ENCODE measurements around the gene CERS3. TPM values are rescaled to one million over a fixed set of nuclear protein-coding genes. Genes with fewer than 3 reads are reported as not detected.

CERS3 gene
- total RNA-seq, 4 donors from 2014 or later, result 0.11 TPM; not detected in 3

DNA sequence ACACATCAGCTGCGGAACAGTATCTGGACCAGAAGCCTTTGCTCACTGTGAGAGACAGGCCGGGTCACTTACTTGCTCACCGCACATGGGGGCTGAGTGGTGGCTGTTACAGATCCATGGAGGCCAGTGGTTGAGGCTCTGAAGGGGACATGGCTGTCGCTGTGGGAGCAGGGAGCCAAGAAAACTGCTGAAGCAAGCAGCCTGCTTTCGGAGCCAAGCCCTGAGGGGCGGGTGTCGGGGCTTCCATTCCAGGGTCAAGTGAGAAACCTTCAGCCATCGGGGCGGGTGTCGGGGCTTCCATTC is 144.7 kb downstream of the CERS3 start:
- H3K36me3 ChIP-seq, result peaks cover 0 to 10% (median 0%) of the 10 kb centered on the region in 4 donors
- peaks cover 0 to 40% (median 27%) of the 10 kb centered on the region in 4 donors for H3K9me3 ChIP-seq

DNA sequence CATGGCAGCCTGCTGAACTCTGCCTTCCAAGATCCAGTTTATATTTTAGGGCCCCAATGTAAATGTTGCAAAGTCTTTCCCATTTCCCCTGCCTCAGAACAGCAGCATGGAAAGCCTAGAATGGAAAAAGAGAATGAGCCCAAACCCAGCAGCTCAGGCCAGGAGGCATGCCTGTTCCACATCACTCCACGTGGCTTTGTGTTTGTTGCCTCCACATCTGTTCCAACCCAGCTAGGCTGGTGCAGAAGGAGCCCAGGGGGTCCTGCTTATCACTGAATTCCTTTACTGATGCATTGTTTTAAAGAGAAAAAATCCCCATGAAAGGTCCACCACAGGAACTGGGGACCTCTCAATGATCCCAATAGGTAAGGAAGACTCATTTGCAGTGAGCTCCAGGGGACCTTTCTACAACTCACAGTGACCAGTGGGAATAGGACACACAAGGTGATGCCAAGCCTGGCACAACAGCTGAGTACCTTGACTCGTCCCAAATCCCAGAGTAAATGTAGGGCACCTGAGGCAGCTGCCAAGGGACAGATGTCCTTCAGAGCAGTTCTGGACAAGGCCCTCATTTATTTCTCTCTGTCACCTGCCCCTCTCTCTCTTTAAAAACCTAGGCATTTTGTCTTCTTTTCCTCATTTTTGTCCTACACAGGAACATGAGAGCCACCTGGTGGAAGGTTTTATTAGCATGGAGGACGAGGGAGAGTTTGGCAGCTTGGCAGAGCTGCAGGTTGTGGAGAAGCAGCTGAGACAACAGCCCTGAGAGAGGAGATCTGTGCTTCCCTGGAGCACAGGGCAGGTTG is 145.2 kb downstream of the CERS3 start:
- Histone ChIP-seq H3K4me3 (no peak overlapping the region), H3K36me3 (peaks cover 0 to 10% (median 0%) of the 10 kb centered on the region in 4 donors), H3K4me1 (no peaks in the 10 kb centered on the region), H3K27ac (replicated peaks in 1 of 4) (no peak overlapping the region), H3K9me3 (peaks cover 0 to 40% (median 27%) of the 10 kb centered on the region in 4 donors), H3K27me3 (no peaks in the 10 kb centered on the region)
- DNase-seq (ENCODE audit: extremely low spot score), result no peak
- 31% methylated on average over 3 of the region's 3 CpGs for WGBS
- intact Hi-C loops (cut with DNase I), result loop anchor here (5.0 kb wide), 1 partner anchor 36 kb away; no protein-coding TSS in a partner anchor
- no peak for TF ChIP-seq EP300 (IDR thresholded peaks at IDR 0.05)
- TF ChIP-seq, protein P1, sequence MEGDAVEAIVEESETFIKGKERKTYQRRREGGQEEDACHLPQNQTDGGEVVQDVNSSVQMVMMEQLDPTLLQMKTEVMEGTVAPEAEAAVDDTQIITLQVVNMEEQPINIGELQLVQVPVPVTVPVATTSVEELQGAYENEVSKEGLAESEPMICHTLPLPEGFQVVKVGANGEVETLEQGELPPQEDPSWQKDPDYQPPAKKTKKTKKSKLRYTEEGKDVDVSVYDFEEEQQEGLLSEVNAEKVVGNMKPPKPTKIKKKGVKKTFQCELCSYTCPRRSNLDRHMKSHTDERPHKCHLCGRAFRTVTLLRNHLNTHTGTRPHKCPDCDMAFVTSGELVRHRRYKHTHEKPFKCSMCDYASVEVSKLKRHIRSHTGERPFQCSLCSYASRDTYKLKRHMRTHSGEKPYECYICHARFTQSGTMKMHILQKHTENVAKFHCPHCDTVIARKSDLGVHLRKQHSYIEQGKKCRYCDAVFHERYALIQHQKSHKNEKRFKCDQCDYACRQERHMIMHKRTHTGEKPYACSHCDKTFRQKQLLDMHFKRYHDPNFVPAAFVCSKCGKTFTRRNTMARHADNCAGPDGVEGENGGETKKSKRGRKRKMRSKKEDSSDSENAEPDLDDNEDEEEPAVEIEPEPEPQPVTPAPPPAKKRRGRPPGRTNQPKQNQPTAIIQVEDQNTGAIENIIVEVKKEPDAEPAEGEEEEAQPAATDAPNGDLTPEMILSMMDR (IDR thresholded peaks at IDR 0.05), result peak; percentile 46 to 58 (median 47)

More for the DNA sequence above, 144.7 kb downstream of the CERS3 start:
- DNase-seq (ENCODE audit: extremely low spot score), result no peak
- Histone ChIP-seq H3K4me1 (no peaks in the 10 kb centered on the region), H3K4me3 (no peak overlapping the region), H3K27me3 (no peaks in the 10 kb centered on the region), H3K27ac (replicated peaks in 1 of 4) (no peak overlapping the region)
- TF ChIP-seq EP300 (IDR thresholded peaks at IDR 0.05) (no peak), POLR2AphosphoS5 (IDR thresholded peaks at IDR 0.05) (no peak), POLR2A (IDR thresholded peaks at IDR 0.05; ENCODE audit: low read depth) (no peak)
- TF ChIP-seq, protein P1 (IDR thresholded peaks at IDR 0.05), result peak in 1 of 3 experiments; percentile 14
- intact Hi-C loops (cut with DNase I), result loop anchor here (5.0 kb wide), 1 partner anchor 37 kb away; no protein-coding TSS in a partner anchor
- WGBS, result 81% methylated on average over 9 of the region's 10 CpGs

DNA sequence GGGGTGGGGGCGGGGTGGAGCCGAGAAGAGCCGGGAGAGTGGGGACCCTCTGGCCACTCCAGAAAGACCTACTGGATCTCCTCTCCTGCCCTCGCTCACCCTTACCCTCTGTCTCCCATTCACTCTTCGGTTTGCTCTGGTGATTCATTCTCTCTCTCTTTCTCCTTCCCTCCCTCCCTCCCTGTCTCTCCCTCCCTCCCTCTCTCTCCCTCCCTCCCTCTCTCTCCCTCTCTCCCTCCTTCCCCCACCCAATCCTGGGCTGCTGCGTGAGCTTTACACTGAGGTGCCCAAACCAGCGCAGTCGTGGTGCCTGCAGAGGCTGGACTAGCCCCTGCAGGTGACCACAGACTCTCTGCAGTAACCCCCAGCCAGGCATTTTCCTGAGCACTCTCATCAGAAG is 154.8 kb downstream of the CERS3 start:
- Histone ChIP-seq H3K4me3 (peak overlapping the region; percentile 49 to 60 (median 52)), H3K27ac (replicated peaks in 1 of 4) (no peak overlapping the region), H3K36me3 (no peaks in the 10 kb centered on the region), H3K4me1 (peaks cover 0 to 14% (median 11%) of the 10 kb centered on the region in 4 donors), H3K9me3 (peaks cover 0 to 18% (median 10%) of the 10 kb centered on the region in 4 donors), H3K27me3 (peaks cover 0 to 33% (median 2%) of the 10 kb centered on the region in 4 donors)
- 33% methylated on average over 7 of the region's 8 CpGs for WGBS
- intact Hi-C loops (cut with DNase I), result no loop called here
- no peak for TF ChIP-seq POLR2A (IDR thresholded peaks at IDR 0.05; ENCODE audit: low read depth)
- TF ChIP-seq EP300 (IDR thresholded peaks at IDR 0.05), result no peak
- TF ChIP-seq POLR2AphosphoS5 (IDR thresholded peaks at IDR 0.05), result no peak
- TF ChIP-seq, protein P1 (IDR thresholded peaks at IDR 0.05), result no peak
- DNase-seq (ENCODE audit: extremely low spot score), result no peak

DNA sequence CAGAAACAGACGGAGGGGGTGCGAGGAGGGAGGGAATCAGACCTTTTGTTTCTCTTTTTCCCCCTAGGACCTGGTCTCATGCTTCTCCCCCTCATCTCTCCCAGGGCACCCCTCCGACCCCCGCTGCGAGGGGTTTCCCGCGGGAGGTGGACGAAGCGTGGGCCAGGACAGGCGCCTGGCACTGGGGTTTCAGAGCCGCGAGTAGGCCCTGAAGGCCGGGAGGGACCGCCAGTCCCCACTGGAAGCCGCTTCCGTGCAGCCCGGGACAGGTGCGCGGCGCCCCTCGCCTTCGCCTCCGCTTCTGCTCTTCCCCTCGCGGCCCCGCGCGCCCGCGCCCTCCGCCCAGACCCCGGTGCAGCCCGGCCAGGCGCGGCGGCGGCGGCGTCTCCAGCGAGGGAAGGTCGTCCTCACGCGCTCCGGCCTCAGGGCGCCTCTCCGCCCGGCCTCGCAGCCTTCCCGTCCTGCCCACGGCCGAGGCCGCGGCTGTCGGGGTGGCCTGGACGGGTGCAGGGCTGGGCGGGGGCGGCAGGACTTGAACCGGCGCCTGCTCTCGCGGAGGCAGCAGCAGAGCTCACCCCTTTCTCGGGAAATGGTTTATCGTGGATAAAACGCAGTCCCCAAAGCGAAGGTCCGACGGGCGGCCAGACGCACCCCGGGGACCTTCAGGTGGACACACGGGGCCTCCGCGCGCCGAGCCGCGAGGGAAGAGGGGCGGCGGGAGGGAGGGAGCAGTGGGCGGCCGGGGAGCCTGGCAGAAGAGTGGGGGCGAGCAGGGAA is 155.4 kb downstream of the CERS3 start:
- Histone ChIP-seq H3K36me3 (no peaks in the 10 kb centered on the region), H3K4me3 (peak overlapping the region; percentile 49 to 60 (median 52)), H3K27me3 (peaks cover 0 to 33% (median 2%) of the 10 kb centered on the region in 4 donors), H3K9me3 (peaks cover 0 to 18% (median 10%) of the 10 kb centered on the region in 4 donors), H3K4me1 (peaks cover 0 to 14% (median 11%) of the 10 kb centered on the region in 4 donors), H3K27ac (replicated peaks in 1 of 4) (peak overlapping the region; percentile 26 to 62 (median 56))
- no peak for DNase-seq (ENCODE audit: extremely low spot score)
- 1% methylated on average over 6 of the region's 82 CpGs for WGBS
- intact Hi-C loops (cut with DNase I), result no loop called here
- TF ChIP-seq EP300 (IDR thresholded peaks at IDR 0.05) (no peak), POLR2A (IDR thresholded peaks at IDR 0.05; ENCODE audit: low read depth) (no peak), POLR2AphosphoS5 (IDR thresholded peaks at IDR 0.05) (no peak)
- TF ChIP-seq, protein P1 (IDR thresholded peaks at IDR 0.05), result no peak

Data from esophagus muscularis mucosa (tissue), 4 donors.